Thoracic aorta (tissue), 2 donors: Measurements from ENCODE around the gene ANKRD16. TPM values are rescaled to one million over a fixed set of nuclear protein-coding genes. Genes with fewer than 3 reads are reported as not detected.

Experiments
- ATAC-seq: fragments of 150-250 bp; one replicate; pipeline ENCODE4 v1.8.0; 2017; ENCODE audit warnings: low read depth; ENCODE audit not compliant: insufficient number of reproducible peaks, low FRiP score
- DNase-seq: peaks from one replicate; pipeline ENCODE4 v3.0.0-alpha.2; 2020; ENCODE audit warnings: low spot score
- H3K27ac ChIP-seq, 2 donors: fragments of 200-600 bp; sonication (generic); 1 replicate in 1 of 2; 2 replicates in 1 of 2; pipeline ENCODE4 v1.5.1; 2016; ENCODE audit warnings: mild to moderate bottlenecking in 2 of 2, moderate library complexity in 2 of 2
- H3K27me3 ChIP-seq: fragments of 200-600 bp; sonication (generic); replicated peaks from 2 replicates; pipeline ENCODE4 v1.6.0; 2016; ENCODE audit warnings: mild to moderate bottlenecking; ENCODE audit not compliant: insufficient read depth
- H3K36me3 ChIP-seq: fragments of 200-600 bp; sonication (generic); one replicate; pipeline ENCODE4 v1.5.1; 2016
- H3K4me1 ChIP-seq, 2 donors: fragments of 200-600 bp; sonication (generic); 1 replicate in 1 of 2; 2 replicates in 1 of 2; pipeline versions ENCODE4 v1.5.1 to v1.6.0; 2016; ENCODE audit warnings: low read depth in 2 of 2, mild to moderate bottlenecking in 1 of 2; ENCODE audit not compliant: control insufficient read depth in 1 of 2
- H3K4me3 ChIP-seq: fragments of 200-600 bp; sonication (generic); 2 replicates; pipeline ENCODE4 v1.5.1; 2016; ENCODE audit warnings: mild to moderate bottlenecking
- H3K9me3 ChIP-seq: fragments of 200-600 bp; sonication (generic); 2 replicates; pipeline ENCODE4 v1.5.1; 2016
- total RNA-seq, 2 donors: library from RNA; depleted of rRNA; stranded (reverse); fragments of >200 nt; gene quantifications; one replicate each; pipeline versions ENCODE4 v1.1.0 to v1.2.3, GENCODE V29; 2016
- TF ChIP-seq, protein P1 (sequence below): fragments of 200-600 bp; sonication (generic); IDR thresholded peaks from one replicate; pipeline ENCODE4 v1.5.1; 2019; ENCODE audit warnings: antibody characterized with exemption

Gene ANKRD16
- total RNA-seq, 2 donors from 2014 or later: 10.4 to 15.0 TPM

DNA sequence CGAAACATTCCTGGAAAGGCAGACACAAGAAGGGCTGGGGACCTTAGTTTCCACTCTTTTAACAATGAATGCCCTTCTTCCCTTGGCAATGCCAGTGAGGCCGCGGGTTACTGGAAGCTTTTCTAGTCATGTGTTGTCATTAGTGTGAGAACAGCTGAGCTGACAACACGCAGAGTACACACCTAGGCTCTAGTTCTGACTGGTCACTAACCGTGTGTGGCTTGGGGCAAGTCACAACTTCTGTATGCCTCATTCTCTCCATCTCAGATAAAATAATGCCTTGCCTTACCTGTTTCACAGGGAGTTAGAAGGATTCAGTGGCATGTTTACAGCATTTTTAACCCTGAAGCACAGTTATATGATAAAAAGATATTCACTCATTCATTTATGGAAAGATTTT is 32.1 kb upstream of the ANKRD16 start:
- peaks cover 67% of the 10 kb centered on the region for H3K36me3 ChIP-seq
- peaks cover 0 to 1% of the 10 kb centered on the region in 2 donors for H3K4me1 ChIP-seq
- TF ChIP-seq, protein P1, sequence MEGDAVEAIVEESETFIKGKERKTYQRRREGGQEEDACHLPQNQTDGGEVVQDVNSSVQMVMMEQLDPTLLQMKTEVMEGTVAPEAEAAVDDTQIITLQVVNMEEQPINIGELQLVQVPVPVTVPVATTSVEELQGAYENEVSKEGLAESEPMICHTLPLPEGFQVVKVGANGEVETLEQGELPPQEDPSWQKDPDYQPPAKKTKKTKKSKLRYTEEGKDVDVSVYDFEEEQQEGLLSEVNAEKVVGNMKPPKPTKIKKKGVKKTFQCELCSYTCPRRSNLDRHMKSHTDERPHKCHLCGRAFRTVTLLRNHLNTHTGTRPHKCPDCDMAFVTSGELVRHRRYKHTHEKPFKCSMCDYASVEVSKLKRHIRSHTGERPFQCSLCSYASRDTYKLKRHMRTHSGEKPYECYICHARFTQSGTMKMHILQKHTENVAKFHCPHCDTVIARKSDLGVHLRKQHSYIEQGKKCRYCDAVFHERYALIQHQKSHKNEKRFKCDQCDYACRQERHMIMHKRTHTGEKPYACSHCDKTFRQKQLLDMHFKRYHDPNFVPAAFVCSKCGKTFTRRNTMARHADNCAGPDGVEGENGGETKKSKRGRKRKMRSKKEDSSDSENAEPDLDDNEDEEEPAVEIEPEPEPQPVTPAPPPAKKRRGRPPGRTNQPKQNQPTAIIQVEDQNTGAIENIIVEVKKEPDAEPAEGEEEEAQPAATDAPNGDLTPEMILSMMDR: no peak
- no peak overlapping the region for H3K27ac ChIP-seq
- H3K27me3 ChIP-seq: no peaks in the 10 kb centered on the region
- H3K4me3 ChIP-seq: no peak overlapping the region
- ATAC-seq (no peak), DNase-seq (no peak)
- H3K9me3 ChIP-seq: no peaks in the 10 kb centered on the region

DNA sequence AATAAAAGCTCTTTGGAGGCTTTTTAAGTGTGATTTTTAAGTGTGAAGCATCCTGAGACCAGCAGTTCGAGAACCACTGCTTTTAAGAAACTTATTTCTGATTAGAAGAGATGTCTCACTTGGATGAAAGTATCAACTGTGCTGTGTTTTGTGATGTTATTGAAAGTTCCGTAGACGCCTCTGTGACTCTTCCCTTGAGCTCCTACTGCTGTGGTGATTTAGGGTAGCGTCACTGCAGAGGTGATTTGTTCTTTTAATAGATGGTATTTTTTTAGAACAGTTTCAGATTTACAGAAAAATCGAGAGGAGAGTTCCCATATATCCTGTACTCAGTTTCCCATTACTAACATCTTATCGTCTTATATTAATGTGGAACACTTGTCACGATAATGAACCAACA is 29.9 kb upstream of the ANKRD16 start:
- no peaks in the 10 kb centered on the region for H3K27me3 ChIP-seq
- TF ChIP-seq, protein P1: no peak
- H3K4me1 ChIP-seq: no peaks in the 10 kb centered on the region
- no peak for ATAC-seq
- H3K9me3 ChIP-seq: no peaks in the 10 kb centered on the region
- H3K27ac ChIP-seq: no peak overlapping the region
- no peak for DNase-seq
- no peak overlapping the region for H3K4me3 ChIP-seq
- peaks cover 72% of the 10 kb centered on the region for H3K36me3 ChIP-seq

DNA sequence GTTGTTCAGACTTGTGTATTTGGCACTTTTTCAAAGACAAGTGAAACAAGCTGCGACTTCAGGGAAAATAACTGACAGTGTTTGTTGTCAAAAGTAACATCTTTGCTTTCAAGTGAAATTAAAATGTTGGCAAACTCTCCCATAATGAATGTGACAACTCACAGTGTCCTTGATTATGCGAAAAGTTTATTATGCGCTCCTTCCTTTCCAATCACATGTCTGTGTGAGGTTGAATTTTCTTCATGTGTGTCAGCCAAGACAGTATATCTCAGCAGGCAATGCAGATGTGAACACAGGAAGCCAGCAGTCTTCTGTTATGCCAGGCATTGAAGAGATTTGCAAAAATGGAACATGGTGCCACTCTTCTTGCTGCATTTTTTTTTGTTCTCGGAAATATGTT is 29.1 kb upstream of the ANKRD16 start:
- H3K9me3 ChIP-seq: no peaks in the 10 kb centered on the region
- H3K4me3 ChIP-seq: no peak overlapping the region
- ATAC-seq (no peak), DNase-seq (no peak)
- peaks cover 72% of the 10 kb centered on the region for H3K36me3 ChIP-seq
- no peaks in the 10 kb centered on the region for H3K4me1 ChIP-seq
- TF ChIP-seq, protein P1: no peak
- H3K27ac ChIP-seq: no peak overlapping the region
- no peaks in the 10 kb centered on the region for H3K27me3 ChIP-seq

GRCh38 chr10:5917305-5917704 is 27.6 kb upstream of the ANKRD16 start:
- TF ChIP-seq, protein P1: no peak
- Histone ChIP-seq H3K9me3 (no peaks in the 10 kb centered on the region), H3K4me3 (no peak overlapping the region), H3K36me3 (peaks cover 69% of the 10 kb centered on the region), H3K4me1 (no peaks in the 10 kb centered on the region), H3K27me3 (no peaks in the 10 kb centered on the region), H3K27ac (no peak overlapping the region)
- no peak for DNase-seq
- ATAC-seq: no peak

DNA sequence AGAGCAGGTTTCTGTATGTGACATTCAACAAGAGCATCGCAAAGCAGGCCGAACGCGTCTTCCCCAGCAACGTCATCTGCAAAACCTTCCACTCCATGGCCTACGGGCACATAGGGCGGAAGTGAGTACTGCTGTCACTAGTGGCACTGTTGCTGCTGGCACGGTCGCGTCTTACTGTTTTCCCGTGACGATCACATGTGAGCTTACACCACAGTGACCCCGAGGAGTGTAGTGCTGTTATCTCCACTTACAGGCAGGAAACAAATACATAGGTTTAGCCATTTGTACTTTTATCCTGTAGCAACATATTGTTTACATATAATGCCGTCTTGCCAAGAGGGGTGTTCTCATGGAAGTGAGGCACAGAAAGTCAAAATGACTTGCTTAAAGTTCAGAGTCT is 25.8 kb upstream of the ANKRD16 start:
- ATAC-seq: no peak

More for the DNA sequence above, 25.8 kb upstream of the ANKRD16 start:
- Histone ChIP-seq H3K4me1 (no peaks in the 10 kb centered on the region), H3K27ac (no peak overlapping the region), H3K36me3 (peaks cover 80% of the 10 kb centered on the region), H3K9me3 (no peaks in the 10 kb centered on the region), H3K4me3 (no peak overlapping the region), H3K27me3 (no peaks in the 10 kb centered on the region)
- TF ChIP-seq, protein P1: no peak
- DNase-seq: no peak
